Measurements from ENCODE around the gene HPD.

- TF ChIP-seq, protein P1, sequence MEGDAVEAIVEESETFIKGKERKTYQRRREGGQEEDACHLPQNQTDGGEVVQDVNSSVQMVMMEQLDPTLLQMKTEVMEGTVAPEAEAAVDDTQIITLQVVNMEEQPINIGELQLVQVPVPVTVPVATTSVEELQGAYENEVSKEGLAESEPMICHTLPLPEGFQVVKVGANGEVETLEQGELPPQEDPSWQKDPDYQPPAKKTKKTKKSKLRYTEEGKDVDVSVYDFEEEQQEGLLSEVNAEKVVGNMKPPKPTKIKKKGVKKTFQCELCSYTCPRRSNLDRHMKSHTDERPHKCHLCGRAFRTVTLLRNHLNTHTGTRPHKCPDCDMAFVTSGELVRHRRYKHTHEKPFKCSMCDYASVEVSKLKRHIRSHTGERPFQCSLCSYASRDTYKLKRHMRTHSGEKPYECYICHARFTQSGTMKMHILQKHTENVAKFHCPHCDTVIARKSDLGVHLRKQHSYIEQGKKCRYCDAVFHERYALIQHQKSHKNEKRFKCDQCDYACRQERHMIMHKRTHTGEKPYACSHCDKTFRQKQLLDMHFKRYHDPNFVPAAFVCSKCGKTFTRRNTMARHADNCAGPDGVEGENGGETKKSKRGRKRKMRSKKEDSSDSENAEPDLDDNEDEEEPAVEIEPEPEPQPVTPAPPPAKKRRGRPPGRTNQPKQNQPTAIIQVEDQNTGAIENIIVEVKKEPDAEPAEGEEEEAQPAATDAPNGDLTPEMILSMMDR (IDR thresholded peaks at IDR 0.05; ENCODE audit: low read depth, low read length, poor library complexity, severe bottlenecking), result no peak
- no peak for TF ChIP-seq EZH2phosphoT487 (IDR thresholded peaks at IDR 0.05; ENCODE audit: borderline replicate concordance, low read length)
Measured at GRCh38 chr12:121845701-121846100, 13.0 kb downstream of the HPD start.

Measured in DOHH2 (cell line).